HepG2 (cell line): ENCODE results near the gene GBGT1. TPM values are rescaled to one million over a fixed set of nuclear protein-coding genes. Genes with fewer than 3 reads are reported as not detected.

Experiments used
- ASH2L ChIP-seq: fragments of 300-600, 200-600 bp; sonication (generic); IDR thresholded peaks from 2 replicates; pipeline ENCODE4 v1.7.0; 2017; ENCODE audit warnings: low read depth, mild to moderate bottlenecking, moderate library complexity, mixed read lengths, low read length; ENCODE audit not compliant: insufficient read length
- ATF7-NPFF ChIP-seq: sonication (generic); formaldehyde crosslinking; IDR thresholded peaks from 2 replicates; pipeline ENCODE4 v1.8.1; 2023; ENCODE audit warnings: mild to moderate bottlenecking, low read depth, missing genetic modification reagents, moderate library complexity
- BRCA1 ChIP-seq: sonication (generic); formaldehyde crosslinking; IDR thresholded peaks from 2 replicates; pipeline ENCODE4 v1.4.0; 2020; ENCODE audit warnings: missing genetic modification reagents
- GATAD2A ChIP-seq: IDR thresholded peaks from 2 replicates; pipeline ENCODE4 v1.6.1; 2016
- HOXA3 ChIP-seq: sonication (generic); formaldehyde crosslinking; IDR thresholded peaks from 2 replicates; pipeline ENCODE4 v1.5.0; 2020; ENCODE audit warnings: missing genetic modification reagents
- SOX6 ChIP-seq, 2 experiments: fragments of 450-650 bp in 1 of 2; sonication (generic) in 1 of 2; formaldehyde crosslinking in 1 of 2; IDR thresholded peaks; 2 replicates each; pipeline versions ENCODE4 v1.4.0 to v1.6.1; 2017 to 2020; ENCODE audit warnings: antibody characterized with exemption in 1 of 2, mild to moderate bottlenecking in 1 of 2, missing genetic modification reagents in 1 of 2
- ZFP36L1 ChIP-seq: sonication (generic); formaldehyde crosslinking; IDR thresholded peaks from 2 replicates; pipeline ENCODE4 v1.8.0; 2022; ENCODE audit warnings: mild to moderate bottlenecking, missing genetic modification reagents, moderate library complexity
- ZNF543 ChIP-seq: sonication (generic); formaldehyde crosslinking; IDR thresholded peaks from 2 replicates; pipeline ENCODE4 v1.4.0; 2020; ENCODE audit warnings: mild to moderate bottlenecking, missing genetic modification reagents
- ZNF572 ChIP-seq: sonication (generic); formaldehyde crosslinking; IDR thresholded peaks from 2 replicates; pipeline ENCODE4 v1.5.1; 2020; ENCODE audit warnings: mild to moderate bottlenecking, missing genetic modification reagents
- polyA plus RNA-seq, 8 experiments: library from polyadenylated mRNA; depleted of rRNA in 3 of 8; stranded (reverse) in 7 of 8; unstranded in 1 of 8; fragments of >200 nt; fragmentation: Illumina TruSeq in 4 of 8; extraction: Trizol in 4 of 8; gene quantifications; 2 replicates each; pipeline versions ENCODE4 v1.2.1 to v1.2.3, GENCODE V29; 2011 to 2016; ENCODE audit warnings: low read depth in 4 of 8, missing spikeins in 1 of 8, mixed read lengths in 1 of 8; ENCODE audit not compliant: insufficient read depth in 1 of 8
- total RNA-seq, 5 experiments: library from RNA; depleted of rRNA; stranded (reverse); fragments of >200 nt; fragmentation: Illumina TruSeq; extraction: Trizol; gene quantifications; 2 replicates each; pipeline ENCODE4 v1.2.3, GENCODE V29; 2016; ENCODE audit warnings: low read depth in 1 of 5
- TF ChIP-seq, protein P1 (sequence below), 2 experiments: fragments of 450-650 bp in 1 of 2; sonication (generic) in 1 of 2; formaldehyde crosslinking; IDR thresholded peaks; 2 replicates each; pipeline versions ENCODE4 v1.5.0 to v1.8.0; 2020 to 2022; ENCODE audit warnings: mild to moderate bottlenecking in 1 of 2, missing genetic modification reagents in 1 of 2
- TF ChIP-seq, protein P2 (sequence below): sonication (generic); formaldehyde crosslinking; IDR thresholded peaks from 2 replicates; pipeline ENCODE4 v1.5.0; 2020; ENCODE audit warnings: mild to moderate bottlenecking, missing genetic modification reagents, moderate library complexity

GBGT1 gene
- total and polyA plus RNA-seq, 2 of the 13 experiments (the other 11 are each of a cell fraction or from before 2014, with no cell fraction given), result not detected

DNA sequence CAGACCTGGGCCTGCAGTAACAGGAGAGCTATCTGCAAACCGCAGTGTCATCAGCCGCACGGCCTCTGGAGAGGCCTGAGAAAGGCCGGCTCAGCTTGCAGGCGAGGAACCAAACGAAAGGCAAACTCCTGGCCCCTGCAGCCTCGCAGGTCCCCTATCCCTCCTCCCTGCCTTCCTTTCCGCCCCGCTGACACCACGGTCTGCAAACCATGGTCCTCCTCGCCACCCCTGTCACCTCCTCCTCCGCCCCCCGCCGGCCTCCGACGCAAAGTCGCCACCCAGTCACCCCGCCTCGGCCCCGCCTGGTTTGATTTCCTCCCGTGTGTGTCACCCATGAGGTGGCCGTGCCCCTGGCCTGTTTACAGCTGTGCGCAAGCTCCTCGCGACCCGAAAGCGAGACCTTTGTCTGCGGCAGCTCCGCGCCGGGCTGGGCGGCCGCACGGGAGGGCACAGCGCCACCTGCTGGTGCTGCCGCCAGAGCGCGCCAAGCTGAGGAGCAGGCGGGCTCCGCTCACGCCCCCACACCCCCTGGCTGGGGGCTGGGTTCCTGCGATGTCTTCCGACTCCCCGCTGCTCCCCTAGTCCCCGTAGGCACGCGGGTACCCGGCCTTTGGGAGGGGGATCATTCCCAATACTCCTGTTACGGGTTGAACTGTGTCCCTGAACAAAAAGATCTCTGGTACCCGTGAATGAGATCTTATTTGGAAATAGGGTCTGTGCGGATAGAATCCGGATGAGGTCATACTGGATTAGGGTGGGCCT lies 19.4 kb downstream of the GBGT1 start (continued):
- TF ChIP-seq, protein P1, sequence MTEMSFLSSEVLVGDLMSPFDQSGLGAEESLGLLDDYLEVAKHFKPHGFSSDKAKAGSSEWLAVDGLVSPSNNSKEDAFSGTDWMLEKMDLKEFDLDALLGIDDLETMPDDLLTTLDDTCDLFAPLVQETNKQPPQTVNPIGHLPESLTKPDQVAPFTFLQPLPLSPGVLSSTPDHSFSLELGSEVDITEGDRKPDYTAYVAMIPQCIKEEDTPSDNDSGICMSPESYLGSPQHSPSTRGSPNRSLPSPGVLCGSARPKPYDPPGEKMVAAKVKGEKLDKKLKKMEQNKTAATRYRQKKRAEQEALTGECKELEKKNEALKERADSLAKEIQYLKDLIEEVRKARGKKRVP (CRISPR knock-in tag; IDR thresholded peaks at IDR 0.05), result peak in 1 of 2 experiments; percentile 43; a peak in 1 of 4 replicates
- peak; percentile 66 for TF ChIP-seq ASH2L
- TF ChIP-seq ATF7-NPFF (CRISPR knock-in tag), result 0 out of 2 replicates have a peak, but pooled peaks have one; percentile 61
- peak; percentile 98; the same call in 1 of the 2 replicates for TF ChIP-seq ZNF572
- TF ChIP-seq HOXA3 (CRISPR knock-in tag), result peak; percentile 67; the same call in 1 of the 2 replicates
- 0 out of 2 replicates have a peak, but pooled peaks have one; percentile 19 for TF ChIP-seq ZFP36L1 (CRISPR knock-in tag)
- TF ChIP-seq SOX6 (IDR thresholded peaks at IDR 0.05), result no peak
- TF ChIP-seq SOX6 (CRISPR knock-in tag; IDR thresholded peaks at IDR 0.05), result peak; percentile 70
- TF ChIP-seq GATAD2A (CRISPR knock-in tag), result peak; percentile 52
- no peak for TF ChIP-seq ZNF543
- TF ChIP-seq BRCA1 (CRISPR knock-in tag), result peak; percentile 50; the same call in 1 of the 2 replicates
- TF ChIP-seq, protein P2, sequence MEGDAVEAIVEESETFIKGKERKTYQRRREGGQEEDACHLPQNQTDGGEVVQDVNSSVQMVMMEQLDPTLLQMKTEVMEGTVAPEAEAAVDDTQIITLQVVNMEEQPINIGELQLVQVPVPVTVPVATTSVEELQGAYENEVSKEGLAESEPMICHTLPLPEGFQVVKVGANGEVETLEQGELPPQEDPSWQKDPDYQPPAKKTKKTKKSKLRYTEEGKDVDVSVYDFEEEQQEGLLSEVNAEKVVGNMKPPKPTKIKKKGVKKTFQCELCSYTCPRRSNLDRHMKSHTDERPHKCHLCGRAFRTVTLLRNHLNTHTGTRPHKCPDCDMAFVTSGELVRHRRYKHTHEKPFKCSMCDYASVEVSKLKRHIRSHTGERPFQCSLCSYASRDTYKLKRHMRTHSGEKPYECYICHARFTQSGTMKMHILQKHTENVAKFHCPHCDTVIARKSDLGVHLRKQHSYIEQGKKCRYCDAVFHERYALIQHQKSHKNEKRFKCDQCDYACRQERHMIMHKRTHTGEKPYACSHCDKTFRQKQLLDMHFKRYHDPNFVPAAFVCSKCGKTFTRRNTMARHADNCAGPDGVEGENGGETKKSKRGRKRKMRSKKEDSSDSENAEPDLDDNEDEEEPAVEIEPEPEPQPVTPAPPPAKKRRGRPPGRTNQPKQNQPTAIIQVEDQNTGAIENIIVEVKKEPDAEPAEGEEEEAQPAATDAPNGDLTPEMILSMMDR (CRISPR knock-in tag), result peak; percentile 97
- TF ChIP-seq, all 625 proteins: peak for 225
